RWPE2 (cell line): Measurements from ENCODE around the gene IFNG-AS1.

Experiments used
- ATAC-seq: fragments of 200-7000 bp; cut with Tn5 transposase; 3 replicates; pipeline ENCODE4 v1.9.1; 2021; ENCODE audit warnings: low read depth
- DNase-seq: peaks from one replicate; pipeline ENCODE4 v3.0.0-alpha.2; 2020; ENCODE audit warnings: low spot score
- H3K27ac ChIP-seq: fragments of 450-650 bp; 2 replicates; pipeline ENCODE4 v1.5.1; 2017; ENCODE audit warnings: mild to moderate bottlenecking; ENCODE audit not compliant: poor library complexity, severe bottlenecking
- H3K27me3 ChIP-seq: fragments of 250-450 bp; sonication (Bioruptor Pico); 2 replicates; pipeline ENCODE4 v1.5.1; 2021; ENCODE audit warnings: mild to moderate bottlenecking, moderate library complexity; ENCODE audit not compliant: insufficient read depth, poor library complexity, severe bottlenecking
- H3K36me3 ChIP-seq: fragments of 250-450 bp; sonication (Bioruptor Pico); 2 replicates; pipeline ENCODE4 v1.5.1; 2020; ENCODE audit warnings: low read depth, mild to moderate bottlenecking, moderate library complexity
- H3K4me1 ChIP-seq: fragments of 250-450 bp; sonication (Bioruptor Pico); 2 replicates; pipeline ENCODE4 v1.5.1; 2021; ENCODE audit warnings: mild to moderate bottlenecking, moderate library complexity; ENCODE audit not compliant: insufficient read depth, poor library complexity, severe bottlenecking
- H3K4me3 ChIP-seq: fragments of 250-450 bp; sonication (Bioruptor Pico); 2 replicates; pipeline ENCODE4 v1.5.1; 2021; ENCODE audit warnings: mild to moderate bottlenecking, moderate library complexity; ENCODE audit not compliant: severe bottlenecking
- H3K9me3 ChIP-seq: fragments of 250-450 bp; sonication (Bioruptor Pico); 2 replicates; pipeline ENCODE4 v1.5.1; 2021; ENCODE audit warnings: mild to moderate bottlenecking, moderate library complexity; ENCODE audit not compliant: severe bottlenecking
- TF ChIP-seq, protein P1 (sequence below): fragments of 450-650 bp; IDR thresholded peaks from one replicate; pipeline ENCODE4 v1.5.1; 2017; ENCODE audit warnings: mild to moderate bottlenecking, moderate library complexity; ENCODE audit not compliant: poor library complexity, severe bottlenecking

IFNG-AS1 gene

DNA sequence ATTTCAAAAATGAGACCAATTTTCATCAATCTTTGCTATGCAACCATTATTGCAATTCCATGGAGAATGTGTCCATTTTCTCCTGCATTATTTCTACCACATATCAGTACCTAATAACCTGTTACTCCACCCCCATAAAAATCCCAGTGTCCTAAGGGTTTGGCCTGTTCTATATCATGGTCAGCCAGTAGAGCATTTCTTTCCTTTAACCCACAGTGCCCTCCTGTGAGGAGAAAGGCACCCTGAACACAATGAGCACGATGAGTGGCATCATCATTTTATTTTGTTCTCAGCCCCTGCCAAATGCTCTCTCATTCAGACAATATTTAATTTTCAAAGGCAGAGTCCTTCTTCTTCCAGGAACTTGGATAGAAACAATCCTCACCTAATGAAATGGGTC lies 11.6 kb upstream of the IFNG-AS1 start:
- ATAC-seq = no peak
- TF ChIP-seq, protein P1, sequence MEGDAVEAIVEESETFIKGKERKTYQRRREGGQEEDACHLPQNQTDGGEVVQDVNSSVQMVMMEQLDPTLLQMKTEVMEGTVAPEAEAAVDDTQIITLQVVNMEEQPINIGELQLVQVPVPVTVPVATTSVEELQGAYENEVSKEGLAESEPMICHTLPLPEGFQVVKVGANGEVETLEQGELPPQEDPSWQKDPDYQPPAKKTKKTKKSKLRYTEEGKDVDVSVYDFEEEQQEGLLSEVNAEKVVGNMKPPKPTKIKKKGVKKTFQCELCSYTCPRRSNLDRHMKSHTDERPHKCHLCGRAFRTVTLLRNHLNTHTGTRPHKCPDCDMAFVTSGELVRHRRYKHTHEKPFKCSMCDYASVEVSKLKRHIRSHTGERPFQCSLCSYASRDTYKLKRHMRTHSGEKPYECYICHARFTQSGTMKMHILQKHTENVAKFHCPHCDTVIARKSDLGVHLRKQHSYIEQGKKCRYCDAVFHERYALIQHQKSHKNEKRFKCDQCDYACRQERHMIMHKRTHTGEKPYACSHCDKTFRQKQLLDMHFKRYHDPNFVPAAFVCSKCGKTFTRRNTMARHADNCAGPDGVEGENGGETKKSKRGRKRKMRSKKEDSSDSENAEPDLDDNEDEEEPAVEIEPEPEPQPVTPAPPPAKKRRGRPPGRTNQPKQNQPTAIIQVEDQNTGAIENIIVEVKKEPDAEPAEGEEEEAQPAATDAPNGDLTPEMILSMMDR = no peak

DNA sequence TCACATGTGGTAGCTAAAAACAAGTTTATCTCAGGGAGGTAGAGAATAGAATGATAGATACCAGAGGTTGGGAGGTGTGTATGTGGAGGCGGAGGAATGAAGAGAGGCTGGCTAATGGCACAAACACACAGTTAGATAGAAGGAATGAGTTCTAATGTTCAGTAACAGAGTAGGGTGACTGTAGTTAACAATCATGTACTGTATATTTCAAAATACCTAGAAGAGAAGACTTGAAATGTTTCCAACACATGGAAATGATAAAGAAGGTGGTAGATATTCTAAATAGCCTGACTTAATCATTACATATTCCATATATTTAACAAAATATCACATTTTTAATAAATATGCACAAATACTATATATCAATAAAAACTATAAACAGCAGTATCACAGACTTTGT lies 8.9 kb upstream of the IFNG-AS1 start:
- DNase-seq = no peak
- ATAC-seq = no peak
- H3K4me3 ChIP-seq = no peak overlapping the region
- H3K36me3 ChIP-seq = no peaks in the 10 kb centered on the region
- H3K27ac ChIP-seq = no peak overlapping the region
- H3K27me3 ChIP-seq = no peaks in the 10 kb centered on the region
- no peaks in the 10 kb centered on the region for H3K9me3 ChIP-seq
- TF ChIP-seq, protein P1 = no peak
- H3K4me1 ChIP-seq = peaks cover 5% of the 10 kb centered on the region

More for the DNA sequence above, 11.6 kb upstream of the IFNG-AS1 start:
- H3K27ac ChIP-seq = no peak overlapping the region
- no peaks in the 10 kb centered on the region for H3K27me3 ChIP-seq
- no peak for DNase-seq
- peaks cover 5% of the 10 kb centered on the region for H3K4me1 ChIP-seq
- no peaks in the 10 kb centered on the region for H3K9me3 ChIP-seq
- no peak overlapping the region for H3K4me3 ChIP-seq
- no peaks in the 10 kb centered on the region for H3K36me3 ChIP-seq

DNA sequence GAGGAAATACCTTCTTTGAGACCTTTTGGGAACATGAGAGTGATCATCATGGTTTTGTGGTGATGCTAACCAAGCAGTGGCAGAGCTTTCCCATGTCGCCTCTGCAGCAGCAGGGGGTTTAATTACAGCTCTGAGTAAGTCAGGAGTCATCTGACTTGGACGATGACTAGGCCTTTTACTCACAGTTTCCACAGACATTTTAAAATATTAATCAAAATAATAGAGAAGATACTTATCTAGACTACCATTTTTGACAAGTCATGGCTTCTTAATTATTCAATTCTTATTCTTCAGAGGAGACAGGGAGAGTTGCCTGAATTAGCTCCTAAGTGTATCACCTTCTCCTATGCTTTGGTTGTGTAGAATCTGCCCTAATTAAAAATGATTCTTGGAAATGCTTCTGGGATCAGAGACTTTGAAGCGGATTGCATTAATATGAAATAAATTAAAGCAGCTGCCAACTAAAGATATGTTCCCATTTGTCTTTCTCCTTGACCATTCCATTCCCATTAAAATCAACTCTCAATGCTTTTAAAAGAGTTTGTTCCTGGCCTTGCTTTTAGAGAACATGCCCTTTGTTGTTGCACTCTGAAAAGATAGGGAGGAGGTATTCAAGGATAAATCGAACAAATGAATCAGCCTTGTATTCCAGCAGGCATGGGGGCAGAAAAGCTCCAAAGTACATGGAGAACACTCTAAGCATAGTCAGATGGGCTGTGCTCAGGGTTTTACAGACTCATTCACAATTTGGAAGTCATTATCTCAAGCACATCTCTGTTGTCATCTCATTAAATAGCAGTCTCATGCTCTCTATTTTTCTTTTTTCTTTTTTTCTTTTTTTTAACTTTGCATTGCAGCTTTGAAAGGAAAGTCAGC lies 7.7 kb upstream of the IFNG-AS1 start:
- H3K27ac ChIP-seq = peak overlapping the region; percentile 5
- DNase-seq (no peak), ATAC-seq (peak; percentile 85)

DNA sequence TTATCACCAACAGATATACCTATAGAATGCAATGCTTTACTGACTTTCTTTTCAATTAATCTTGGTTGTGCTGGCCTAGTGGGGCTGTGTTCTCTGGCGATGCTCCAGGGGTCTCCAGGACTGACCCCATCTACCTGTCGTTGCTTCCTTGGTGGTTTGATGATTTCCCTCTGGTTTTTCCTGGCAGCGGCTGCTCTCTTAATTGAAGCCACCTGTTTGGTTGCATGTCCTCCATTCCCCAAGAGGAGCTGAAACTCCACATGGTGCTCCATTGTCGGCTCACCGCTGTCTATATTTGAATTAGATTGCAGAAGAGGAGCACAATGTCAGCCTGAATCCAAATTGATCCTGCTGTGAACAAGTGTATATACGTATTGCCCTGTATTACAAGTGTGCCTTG lies 7.1 kb upstream of the IFNG-AS1 start:
- DNase-seq (no peak), ATAC-seq (no peak)
- H3K27me3 ChIP-seq = no peaks in the 10 kb centered on the region
- TF ChIP-seq, protein P1 = no peak
- no peaks in the 10 kb centered on the region for H3K36me3 ChIP-seq
- H3K4me3 ChIP-seq = no peak overlapping the region
- H3K27ac ChIP-seq = no peak overlapping the region
- peaks cover 5% of the 10 kb centered on the region for H3K4me1 ChIP-seq
- H3K9me3 ChIP-seq = no peaks in the 10 kb centered on the region

More for the DNA sequence above, 7.7 kb upstream of the IFNG-AS1 start:
- TF ChIP-seq, protein P1 = no peak
- H3K9me3 ChIP-seq = no peaks in the 10 kb centered on the region
- no peak overlapping the region for H3K4me3 ChIP-seq
- H3K4me1 ChIP-seq = peaks cover 5% of the 10 kb centered on the region
- H3K36me3 ChIP-seq = no peaks in the 10 kb centered on the region
- no peaks in the 10 kb centered on the region for H3K27me3 ChIP-seq

DNA sequence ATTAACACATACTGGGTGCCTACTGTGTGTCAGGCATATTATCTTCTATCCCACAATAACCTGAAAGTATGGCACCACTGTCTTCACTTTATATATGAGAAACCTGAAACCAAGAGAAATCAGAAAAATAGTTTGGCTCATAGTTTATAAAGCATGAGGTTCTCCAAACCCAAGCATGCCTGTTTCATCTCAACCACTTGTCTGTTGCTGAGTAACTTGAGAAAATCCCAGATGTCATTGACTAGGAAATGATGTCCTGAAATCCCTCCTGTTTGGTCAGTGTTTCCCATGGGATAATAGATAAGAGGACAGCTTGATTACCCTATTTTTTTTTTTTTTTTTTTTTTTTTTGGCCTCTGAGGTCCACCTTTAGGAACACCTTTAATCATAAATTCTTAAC lies 2.6 kb upstream of the IFNG-AS1 start:
- DNase-seq = no peak
- TF ChIP-seq, protein P1 = no peak

More for the DNA sequence above, 2.6 kb upstream of the IFNG-AS1 start:
- H3K27ac ChIP-seq = no peak overlapping the region
- no peak overlapping the region for H3K4me3 ChIP-seq
- H3K4me1 ChIP-seq = peaks cover 1% of the 10 kb centered on the region
- no peaks in the 10 kb centered on the region for H3K27me3 ChIP-seq
- no peaks in the 10 kb centered on the region for H3K36me3 ChIP-seq
- ATAC-seq = no peak
- H3K9me3 ChIP-seq = no peaks in the 10 kb centered on the region
